DMS79 treated with DMSO at 0.1 percent for 48 hours (cell line): Measurements from ENCODE around the gene ERF.
"Not testable (repeated sequence)": the region's sequence is repeated elsewhere in the genome, so short reads cannot be mapped to it uniquely, and the experiment has no call there.

Experiments used
- DNase-seq: peaks from one replicate; lab custom pipeline; 2025; lab: John Stamatoyannopoulos, UW

Gene ERF

DNA sequence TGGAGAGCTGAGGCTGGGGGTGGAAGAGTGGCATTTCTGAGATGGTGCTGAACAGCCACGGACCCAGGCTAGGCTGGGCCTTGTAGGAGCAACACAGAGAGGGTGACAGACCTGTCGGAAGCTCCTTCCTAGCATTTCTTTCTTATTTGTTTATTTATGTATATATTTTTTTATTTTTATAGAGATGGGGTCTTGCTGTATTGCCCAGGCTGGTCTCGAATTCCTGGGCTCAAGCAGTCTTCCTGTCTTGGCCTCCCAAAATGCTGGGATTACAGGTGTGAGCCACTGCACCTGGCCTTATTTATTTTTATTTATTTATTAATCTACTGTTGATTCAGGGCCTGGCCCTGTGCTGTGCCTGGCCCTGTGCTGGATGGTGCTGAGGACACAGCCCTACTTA lies 20.6 kb upstream of the ERF start:
- DNase-seq = no peak

DNA sequence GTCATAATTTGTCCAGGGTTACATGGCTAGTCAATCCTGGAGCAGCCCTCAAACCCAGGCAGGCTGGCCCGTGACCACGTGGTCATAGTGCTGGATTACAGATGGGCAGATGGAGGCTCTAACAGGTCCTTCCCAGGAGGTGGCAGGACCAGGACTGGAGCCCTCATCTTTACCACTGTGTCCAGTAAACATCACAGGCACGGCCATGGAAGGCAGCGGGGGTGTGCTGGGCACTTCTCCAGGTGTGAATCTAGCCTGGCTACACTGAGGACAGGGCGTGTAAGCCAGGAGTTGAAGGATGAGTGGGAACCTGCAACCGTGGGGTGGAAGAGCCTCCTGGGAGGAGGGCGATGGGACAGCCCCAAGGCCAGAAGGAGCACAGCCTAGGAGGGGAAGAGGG lies 20.2 kb upstream of the ERF start:
- no peak for DNase-seq

DNA sequence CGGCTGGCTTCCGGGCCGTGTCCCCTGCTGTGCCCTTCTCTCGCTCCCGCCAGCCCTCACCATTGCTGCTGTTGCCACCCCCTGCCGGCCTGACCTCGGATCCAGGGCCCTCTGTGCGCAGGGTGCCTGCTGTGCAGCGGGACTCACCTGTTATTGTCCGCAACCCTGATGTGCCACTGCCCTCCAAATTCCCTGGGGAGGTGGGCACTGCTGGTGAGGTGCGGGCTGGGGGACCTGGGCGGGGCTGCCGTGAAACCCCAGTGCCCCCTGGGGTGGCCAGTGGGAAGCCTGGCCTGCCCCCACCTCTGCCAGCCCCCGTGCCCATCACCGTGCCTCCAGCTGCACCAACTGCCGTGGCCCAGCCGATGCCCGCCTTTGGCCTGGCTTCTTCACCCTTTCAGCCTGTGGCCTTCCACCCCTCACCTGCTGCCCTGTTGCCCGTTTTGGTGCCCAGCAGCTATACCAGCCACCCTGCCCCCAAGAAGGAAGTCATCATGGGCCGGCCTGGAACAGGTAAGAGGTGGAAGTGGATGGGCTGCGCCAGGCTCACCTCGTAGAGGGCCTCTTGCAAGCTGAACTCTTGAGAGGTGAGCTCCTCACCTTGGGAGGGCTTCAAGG lies 19.2 kb upstream of the ERF start:
- DNase-seq = no peak

DNA sequence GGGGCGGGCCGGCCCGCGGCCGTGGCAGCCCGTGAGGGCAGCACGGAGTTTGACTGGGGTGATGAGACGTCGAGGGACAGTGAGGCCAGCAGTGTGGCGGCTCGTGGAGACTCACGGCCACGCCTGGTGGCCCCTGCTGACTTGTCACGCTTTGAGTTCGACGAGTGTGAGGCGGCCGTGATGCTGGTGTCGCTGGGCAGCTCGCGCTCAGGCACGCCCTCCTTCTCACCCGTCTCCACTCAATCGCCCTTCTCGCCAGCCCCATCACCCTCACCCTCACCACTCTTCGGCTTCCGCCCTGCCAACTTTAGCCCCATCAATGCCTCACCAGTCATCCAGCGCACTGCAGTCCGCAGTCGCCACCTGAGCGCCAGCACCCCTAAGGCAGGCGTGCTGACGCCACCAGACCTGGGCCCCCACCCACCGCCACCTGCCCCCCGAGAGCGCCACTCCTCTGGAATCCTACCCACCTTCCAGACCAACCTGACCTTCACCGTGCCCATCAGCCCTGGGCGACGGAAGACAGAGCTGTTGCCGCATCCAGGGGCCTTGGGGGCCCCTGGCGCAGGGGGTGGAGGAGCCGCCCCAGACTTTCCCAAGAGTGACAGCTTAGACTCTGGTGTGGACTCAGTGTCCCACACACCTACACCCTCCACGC lies 18.6 kb upstream of the ERF start:
- DNase-seq = no peak

DNA sequence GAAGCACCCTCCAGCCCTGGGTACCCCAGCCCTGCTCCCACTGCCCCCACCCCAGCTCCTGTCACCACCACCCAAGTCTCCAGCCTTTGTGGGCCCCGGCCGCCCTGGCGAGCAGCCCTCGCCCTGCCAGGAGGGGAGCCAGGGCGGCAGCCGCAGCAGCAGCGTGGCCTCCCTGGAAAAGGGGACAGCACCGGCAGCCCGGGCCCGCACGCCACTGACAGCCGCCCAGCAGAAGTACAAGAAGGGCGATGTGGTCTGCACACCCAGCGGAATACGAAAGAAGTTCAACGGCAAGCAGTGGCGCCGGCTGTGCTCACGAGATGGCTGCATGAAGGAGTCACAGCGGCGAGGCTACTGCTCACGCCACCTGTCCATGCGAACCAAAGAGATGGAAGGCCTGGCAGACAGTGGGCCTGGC lies 18.1 kb upstream of the ERF start:
- no peak for DNase-seq

DNA sequence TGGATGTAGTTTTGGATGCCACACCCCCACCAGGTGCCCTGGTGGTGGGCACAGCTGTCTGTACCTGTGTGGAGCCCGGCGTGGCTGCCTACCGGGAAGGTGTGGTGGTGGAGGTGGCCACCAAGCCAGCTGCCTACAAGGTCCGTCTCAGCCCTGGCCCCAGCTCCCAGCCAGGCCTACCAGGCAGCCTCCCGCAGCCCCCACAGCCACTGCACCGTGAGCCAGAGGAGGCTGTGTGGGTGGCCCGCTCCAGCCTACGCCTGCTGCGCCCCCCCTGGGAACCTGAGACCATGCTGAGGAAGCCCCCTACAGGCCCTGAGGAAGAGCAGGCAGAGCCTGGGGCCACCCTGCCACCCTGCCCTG lies 17.6 kb upstream of the ERF start:
- DNase-seq = no peak

DNA sequence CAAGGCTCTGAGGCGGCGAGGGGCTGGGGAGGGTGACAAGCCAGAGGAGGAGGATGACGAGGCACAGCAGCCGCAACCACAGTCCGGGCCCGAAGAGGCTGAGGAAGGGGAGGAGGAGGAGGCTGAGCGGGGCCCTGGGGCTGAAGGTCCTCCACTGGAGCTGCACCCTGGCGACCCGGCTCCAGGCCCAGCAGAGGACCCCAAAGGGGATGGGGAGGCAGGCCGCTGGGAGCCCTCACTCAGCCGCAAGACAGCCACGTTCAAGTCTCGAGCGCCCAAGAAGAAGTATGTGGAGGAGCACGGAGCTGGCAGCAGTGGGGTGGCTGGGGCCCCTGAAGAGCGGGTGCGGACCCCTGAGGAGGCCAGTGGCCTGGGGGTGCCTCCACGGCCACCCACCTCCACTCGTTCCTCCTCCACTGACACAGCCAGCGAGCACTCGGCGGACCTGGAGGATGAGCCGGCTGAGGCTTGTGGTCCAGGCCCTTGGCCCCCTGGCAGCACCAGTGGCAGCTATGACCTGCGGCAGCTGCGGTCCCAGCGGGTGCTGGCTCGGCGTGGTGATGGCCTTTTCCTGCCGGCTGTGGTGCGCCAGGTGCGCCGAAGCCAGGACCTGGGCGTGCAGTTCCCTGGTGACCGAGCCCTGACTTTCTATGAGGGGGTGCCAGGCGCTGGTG lies 17.1 kb upstream of the ERF start:
- no peak for DNase-seq

DNA sequence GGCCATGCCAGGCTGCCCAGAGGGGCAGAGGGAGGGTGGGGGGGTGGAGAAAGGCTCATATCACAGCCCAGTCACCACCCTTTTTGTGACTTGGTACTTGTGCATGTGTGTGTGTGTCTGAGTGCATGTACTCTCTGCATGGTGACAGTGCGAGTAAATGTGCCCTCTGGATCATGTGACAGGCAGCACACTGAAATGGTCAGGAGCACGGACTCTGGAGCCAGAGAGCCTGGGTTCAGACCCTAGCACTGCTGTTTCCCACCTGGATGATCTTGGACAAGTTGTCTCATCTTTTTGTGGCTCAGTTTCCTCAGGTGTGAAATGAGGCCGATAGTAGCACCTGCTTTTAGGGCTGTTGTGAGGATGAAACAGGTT lies 16.1 kb upstream of the ERF start:
- no peak for DNase-seq

DNA sequence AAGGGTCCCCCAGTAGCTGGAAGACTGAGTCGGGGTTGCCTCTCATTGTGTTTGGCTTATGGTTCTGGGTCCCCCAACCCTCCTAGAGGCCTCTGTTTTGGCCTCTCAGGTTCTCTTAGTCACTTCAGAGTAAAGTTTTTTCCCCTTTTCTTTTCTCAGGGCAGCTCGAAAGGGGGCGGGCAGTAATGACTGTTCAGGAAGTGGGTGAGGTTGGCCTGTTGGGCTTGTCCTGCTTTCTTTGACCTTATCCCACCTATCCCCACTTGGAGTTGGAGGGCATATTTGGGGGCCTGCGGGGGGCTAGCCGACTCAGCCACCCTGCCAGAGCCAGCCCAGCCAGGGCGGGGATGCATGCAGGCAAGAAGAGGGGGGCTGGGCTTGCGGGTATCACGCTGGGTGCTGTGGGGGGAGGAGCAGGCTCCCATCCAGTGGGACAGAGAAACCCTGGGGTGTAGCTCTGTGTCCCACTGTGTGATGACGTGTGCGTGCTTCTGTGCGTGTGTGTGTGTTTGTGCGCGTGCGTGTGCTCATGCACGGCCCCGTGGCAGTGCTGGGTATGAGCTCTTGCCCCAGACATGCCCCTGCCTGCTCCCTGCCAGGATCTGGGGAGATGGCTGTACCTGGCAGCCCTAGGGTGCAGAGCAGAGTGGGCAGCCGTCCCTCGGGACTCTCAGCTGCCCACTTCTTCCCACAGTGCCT lies 15.6 kb upstream of the ERF start:
- DNase-seq = peak; percentile 31

DNA sequence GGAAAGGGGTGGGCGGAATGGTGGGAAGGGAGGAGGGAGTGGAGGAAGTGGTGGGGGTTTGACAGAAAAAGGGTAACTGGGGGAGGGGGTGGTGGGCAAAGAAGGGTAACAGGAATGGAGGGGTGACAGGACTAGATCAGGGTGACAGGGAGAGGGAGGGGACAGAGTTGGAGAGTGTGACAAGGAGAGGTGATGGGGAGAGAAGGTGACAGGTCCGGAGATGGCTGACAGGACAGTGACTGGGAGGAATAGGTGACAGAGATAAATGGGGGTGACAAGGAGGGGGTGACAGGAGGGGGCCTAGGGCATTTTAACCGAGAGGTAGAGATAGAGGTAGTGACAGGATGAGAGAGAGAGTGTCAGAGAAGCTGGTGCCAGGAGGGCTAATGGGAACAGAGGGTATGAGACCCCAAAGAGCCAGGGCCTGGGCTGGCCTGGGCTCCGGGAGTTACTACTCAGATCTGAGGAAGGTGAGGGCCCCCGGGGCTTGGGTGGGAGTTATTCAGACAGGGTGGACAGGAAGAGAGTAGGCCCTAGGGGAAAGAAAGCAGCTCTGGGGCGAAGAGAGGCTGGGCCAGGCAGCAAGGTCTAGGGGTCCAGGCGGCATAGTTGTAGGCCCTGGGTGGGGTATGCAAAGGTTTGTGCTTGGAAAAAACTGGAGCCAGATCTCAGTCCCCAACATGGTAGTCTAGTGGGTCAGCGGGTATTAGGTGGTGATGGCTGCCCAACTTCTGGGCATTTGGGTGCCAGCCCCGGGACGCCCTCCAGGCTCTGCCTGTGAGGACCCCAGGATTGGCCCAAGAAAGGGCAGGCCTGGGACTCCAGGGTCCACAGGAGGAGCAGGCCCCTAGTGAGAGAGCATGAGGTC lies 14.8 kb upstream of the ERF start:
- no peak for DNase-seq

DNA sequence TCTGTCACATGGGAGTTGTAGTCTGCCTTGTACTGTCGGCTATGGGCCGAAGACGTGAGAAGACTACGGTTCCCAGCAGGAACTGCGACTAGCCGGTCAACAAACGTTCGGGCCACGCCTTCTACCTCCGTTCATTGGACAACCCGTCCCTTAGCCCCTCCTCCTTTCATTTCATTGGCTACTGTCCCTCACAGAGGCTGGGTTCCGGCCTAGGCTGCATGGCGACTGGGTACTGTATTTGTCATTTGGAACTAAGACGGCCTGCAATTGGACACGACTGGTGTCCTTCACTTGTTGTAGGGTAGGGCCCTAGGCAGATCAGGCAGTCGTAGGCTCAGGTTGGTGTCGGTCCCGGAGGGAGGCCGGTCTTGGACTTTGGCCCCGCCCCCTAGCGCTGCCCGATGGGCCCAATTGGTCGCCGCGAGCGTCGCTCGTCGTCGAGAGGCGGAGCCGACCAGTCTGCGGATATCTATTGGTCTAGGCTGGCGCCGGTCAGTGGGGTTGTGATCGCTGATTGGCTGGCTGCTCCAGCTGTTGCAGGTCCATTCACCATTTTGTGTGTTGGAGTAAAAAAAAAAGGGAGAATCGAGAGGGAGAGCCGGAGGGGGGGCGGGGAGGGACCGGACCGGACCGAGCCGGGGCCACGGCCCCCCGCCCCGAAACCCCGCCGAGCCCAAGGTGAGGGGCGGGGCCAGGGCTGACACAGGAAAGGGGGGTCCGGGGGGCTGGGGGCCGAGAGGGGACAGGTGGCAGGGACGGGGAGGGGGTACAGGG lies 14.0 kb upstream of the ERF start, which contains the start of gene CIC:
Gene CIC, plus strand, starts transcription at position 549 of the 774 bp plus-strand sequence. CDS start 2,532 bp downstream, outside the sequence.
- peak; percentile 100 for DNase-seq

DNA sequence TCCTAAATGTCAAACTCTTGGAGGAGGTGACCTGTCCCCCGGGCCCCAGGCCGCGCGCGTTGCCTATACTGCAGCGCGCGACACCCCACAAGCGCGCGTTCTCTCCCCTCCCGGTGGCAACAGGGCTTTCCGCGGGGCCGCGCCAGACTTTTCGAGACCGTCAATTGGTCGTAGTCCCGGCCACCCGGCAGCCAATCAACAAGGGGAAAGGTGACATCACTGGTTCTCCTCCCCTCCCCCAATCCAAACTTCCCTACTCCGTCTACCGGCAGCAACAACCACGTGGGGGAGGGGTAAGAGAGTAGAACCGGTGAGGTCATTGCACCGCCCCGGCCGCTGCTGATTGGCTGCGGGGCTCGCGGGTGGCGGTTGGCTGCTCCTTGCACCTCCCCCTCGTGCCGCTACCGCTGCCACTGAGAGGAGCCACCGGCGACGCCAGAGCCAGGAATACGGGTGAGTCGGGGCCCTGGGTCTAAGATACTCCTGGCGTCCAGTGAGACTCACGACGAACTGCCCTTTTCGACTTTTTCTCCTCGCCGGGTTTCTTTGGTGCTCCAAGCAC lies 13.3 kb upstream of the ERF start:
- DNase-seq = peak; percentile 99

DNA sequence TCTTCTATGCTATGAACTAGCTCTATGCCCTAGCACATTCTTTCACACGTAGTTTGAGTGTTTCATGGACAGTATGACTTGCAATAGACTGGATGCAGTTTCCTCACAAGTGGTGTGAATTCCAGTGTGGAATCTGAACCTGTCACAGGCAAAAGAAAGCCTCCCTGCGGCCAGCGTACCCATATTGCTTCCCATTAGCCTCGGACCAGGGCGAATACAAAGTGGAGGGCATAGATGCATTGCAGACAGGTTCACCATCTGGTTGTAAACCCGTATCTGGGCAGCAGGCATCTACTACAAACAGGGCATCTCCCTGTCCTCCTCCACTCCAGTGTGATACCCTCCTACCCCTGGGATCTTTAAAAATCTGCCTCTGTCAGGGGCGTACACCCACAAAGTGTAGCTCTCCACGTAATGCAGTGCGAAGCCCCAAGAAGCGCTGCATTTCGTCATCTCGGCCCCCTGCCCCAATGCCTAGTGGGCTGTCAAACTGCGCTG lies 12.8 kb upstream of the ERF start:
- DNase-seq = peak; percentile 20

DNA sequence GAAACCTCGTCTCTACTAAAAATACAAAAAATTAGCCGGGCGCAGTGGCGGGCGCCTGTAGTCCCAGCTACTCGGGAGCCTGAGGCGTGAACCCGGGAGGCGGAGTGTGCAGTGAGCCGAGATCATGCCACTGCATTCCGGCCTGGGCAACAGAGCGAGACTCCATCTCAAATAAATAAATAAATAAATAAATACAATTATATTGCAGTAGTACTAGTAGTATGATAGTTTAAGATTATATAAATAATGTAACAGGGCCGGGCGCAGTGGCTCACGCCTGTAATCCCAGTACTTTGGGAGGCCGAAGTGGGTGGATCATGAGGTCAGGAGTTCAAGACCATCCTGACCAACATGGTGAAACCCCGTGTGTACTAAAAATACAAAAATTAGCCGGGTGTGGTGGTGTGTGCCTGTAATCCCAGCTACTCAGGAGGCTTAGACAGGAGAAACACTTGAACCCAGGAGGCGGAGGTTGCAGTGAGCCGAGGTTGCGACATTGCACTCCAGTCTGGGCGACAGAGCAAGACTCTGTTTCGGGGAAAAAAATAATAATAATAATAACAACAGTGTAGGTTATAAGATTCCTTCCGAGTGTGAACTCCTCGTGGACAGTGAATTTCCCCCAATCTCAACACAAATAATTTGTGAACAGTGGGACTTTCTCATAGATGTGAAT lies 12.1 kb upstream of the ERF start:
- not testable (repeated sequence) for DNase-seq

DNA sequence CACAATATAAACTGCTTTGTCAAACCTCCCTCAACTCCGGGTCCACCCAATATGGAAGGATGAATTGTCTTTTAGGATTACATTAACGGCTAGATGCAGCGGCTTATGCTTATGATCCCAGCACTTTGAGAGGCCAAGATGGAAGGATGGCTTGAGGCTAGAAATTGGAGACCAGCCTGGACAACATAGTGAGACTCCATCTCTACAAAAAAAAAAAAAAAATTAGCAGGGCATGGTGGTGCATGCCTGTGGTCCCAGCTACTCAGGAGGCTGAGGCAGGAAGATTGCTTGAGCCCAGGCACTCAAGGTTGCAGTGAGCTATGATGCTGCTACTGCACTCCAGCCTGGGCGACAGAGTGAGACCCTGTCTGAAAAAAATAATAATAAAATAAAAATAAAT lies 11.2 kb upstream of the ERF start:
- DNase-seq = not testable (repeated sequence)

DNA sequence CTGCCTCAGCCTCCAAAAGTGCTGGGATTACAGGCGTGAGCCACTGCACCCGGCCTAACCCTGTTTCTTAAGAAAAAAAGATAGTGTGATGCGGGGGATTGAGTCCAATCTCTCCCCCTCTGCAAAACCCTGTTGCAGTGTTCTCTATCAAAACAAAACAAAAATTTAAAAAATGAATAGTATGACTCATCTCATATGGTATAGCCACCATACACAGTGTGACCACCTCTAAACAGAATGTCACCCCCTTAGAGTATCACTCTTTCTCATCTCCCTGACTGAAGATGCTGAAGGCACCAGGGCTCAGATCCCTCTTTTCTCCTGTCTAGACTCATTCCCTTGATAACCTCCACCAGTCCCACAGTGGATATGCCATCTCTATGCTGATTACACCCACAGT lies 6.8 kb upstream of the ERF start:
- no peak for DNase-seq

DNA sequence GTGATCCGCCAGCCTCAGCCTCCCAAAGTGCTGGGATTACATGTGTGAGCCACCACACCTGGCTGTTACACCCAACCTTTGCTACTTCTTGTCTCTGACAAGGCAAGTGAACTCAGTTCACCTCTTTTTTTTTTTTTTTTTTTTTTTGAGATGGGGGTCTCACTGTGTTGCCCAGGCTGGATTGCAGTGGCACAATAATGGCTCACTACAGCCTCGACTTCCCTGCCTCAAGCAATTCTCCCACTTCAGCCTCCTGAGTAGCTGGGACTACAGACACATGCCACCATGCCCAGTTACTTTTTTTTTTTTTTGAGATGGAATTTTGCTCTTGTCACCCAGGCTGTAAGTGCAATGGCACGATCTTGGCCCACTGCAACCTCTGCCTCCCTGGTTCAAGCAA lies 2.9 kb upstream of the ERF start:
- DNase-seq = not testable (repeated sequence)

DNA sequence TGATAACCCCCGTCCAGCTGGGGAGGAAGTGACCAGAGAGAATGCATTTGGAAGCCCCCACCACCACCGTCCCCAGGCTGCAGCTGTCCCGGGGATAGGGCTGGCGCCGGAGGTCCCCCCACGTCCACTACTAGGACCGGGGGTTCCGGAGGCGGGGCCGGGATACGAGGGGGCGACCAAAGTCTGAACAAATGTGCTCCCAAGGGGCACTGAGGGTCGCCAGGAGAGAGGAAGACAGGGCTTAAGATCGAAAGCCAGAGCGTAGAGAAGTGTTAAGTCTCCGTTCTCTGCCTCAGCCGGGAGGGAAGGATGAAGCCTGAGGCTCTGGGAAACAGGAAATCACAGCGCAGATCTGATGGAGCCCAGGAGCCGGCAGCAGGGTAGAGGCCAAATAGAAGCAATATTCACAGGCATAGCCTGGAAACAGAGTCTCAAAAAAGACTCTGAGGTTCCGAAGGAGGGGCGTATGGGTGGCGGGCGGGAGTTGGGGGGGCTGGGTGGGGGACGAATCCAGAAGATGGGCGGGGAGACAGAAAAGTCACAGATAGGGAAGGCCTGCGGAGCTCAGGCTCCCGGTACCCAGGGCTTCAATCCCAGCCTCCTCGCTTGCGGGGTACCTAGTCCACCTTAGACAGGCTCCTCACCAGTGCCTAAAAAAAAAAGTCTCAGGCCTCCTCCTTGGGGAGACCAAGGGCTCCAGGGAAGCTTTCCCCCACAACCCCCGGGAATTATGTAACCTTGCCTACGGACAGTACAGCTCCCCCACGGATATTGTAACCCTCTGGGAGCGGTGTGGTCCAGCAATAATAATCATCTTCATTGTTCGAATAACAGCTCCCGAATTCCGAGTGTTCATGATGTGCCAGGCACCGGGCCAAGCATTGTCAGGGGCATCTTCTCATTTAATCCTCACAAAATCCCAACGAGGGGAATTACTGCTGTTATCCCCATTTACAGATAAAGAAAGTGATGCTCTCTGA lies 1.1 kb upstream of the ERF start:
- DNase-seq = peak; percentile 37
